ENCODE data around the gene PTCH2.
A peak's percentile ranks its signal among the peaks of the same experiment; 100 is the strongest.

The PTCH2 gene

DNA sequence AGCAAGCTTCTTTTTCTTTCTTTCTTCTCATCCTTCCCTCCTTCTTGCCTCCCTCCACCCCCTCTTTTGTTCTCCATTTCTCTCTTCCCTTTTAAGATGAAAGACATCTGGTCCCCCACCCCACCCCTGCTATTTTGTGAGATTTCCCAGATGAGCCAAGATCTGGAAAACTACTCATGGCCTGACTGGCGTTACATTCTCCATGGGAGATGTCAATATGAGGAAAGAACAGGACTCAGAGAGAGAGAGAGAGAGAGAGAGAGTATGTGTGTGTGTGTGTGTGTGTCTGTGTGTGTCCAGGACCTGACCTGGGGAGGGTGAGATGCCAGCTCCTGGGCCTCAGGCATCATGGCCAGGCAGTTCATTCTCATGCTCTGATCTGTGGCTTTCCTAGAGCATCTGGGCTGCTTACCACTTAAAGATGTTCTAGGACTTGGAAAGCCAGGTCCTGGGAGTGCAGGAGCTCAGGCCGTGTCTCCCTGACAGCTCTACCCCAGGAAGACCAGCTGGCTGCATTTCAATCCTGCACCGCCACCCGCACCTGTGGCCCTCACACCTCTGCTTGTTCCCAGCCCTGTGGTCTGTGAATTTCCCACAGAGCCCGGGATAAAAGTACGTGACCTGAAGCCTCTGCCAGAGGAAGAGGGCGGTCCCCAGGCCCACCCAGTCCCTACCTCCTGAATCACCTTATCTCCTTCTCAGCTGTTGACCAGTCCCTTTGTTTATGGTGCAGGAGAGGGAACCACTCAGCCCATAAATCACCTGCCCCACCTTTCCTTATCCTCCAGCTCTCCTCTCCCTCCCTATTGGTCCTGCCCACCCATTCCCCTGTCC, 51.9 kb downstream of the PTCH2 start:
- no peak for TF ChIP-seq CTCF (IDR thresholded peaks at IDR 0.05; ENCODE audit: borderline replicate concordance, control extremely low read depth, extremely low read depth, insufficient read depth, missing control alignments)
- DNase-seq (ENCODE audit: low spot score) = no peak
- in situ Hi-C loops (cut with MboI; ENCODE audit: low sequenced_read_pairs, unreplicated experiment) = no loop called here

- TF ChIP-seq CTCF (IDR thresholded peaks at IDR 0.05; ENCODE audit: borderline replicate concordance, control extremely low read depth, extremely low read depth, insufficient read depth, missing control alignments) = no peak
- DNase-seq (ENCODE audit: low spot score) = no peak
- in situ Hi-C loops (cut with MboI; ENCODE audit: low sequenced_read_pairs, unreplicated experiment) = no loop called here
Observed at GRCh38 chr1:44788120-44788860, 54.8 kb downstream of the PTCH2 start, which contains the start of gene BEST4. BEST4 (minus strand) TSS chr1:44788170; CDS start chr1:44787705, 465 bp downstream.

- no peak for DNase-seq (ENCODE audit: low spot score)
- TF ChIP-seq CTCF (IDR thresholded peaks at IDR 0.05; ENCODE audit: borderline replicate concordance, control extremely low read depth, extremely low read depth, insufficient read depth, missing control alignments) = no peak
- in situ Hi-C loops (cut with MboI; ENCODE audit: low sequenced_read_pairs, unreplicated experiment) = no loop called here
Observed at GRCh38 chr1:44787506-44787905, 55.5 kb downstream of the PTCH2 start.

DNA sequence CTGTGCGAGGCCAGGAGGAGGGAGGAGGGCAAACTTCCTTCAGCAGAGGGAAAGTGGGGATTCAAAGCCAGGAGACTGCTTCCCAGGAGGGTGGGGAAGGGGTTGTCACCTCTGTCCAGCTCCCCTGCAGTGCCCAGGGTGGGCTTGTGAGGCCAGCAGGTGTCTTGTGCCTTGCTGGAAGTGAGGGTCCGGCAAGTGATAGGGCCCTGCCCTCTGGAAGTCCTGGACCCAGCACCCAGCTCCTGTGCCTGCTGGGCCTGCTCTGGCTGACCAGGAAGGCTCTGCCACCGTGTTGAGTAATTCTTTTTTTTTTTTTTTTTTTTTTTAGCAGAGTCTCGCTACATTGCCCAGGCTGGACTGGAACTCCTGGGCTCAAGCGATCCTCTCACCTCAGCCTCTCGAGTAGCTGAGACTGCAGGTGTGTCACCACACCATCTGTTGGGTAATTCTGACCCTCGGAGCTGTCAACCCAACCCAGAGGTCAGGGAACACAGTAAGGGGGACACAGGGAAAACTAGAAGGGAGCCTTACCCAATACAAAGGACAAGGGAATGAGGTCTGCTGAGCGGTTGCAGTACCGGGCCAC, 56.1 kb downstream of the PTCH2 start:
- in situ Hi-C loops (cut with MboI; ENCODE audit: low sequenced_read_pairs, unreplicated experiment) = no loop called here
- no peak for TF ChIP-seq CTCF (IDR thresholded peaks at IDR 0.05; ENCODE audit: borderline replicate concordance, control extremely low read depth, extremely low read depth, insufficient read depth, missing control alignments)

DNA sequence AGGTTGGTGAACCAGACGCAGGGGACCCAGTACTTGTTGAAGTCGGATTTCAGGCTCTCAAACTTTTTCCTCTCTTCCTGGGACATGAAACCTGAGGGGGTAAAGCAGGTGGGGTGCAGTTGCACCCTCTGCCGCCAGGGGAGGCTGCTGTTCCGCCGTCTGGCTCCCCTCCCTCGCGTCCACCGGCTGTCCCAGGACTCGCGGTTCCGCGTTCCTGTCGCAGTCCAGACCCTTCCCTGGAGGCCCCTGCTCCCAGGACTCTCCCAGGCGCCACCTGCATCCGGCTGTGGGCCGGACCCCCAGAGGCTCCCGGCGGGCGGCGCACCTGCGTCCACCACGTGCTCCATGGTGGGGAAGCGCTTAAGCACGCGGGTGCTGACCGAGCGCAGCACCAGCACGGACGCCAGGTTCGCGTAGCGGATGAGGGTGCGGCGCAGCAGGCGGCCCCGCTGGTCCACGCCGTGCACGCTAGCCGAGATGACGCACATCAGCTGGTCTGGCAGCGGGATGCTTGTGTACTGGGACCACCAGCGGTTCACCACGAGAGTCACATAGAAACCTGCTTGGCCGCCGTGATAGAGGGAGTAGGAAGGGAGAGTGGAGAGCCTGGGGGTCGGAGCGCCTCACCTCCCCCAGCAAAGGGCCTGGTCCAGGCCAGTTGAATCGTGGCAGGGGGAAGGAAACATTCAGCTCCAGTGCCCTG, 56.8 kb downstream of the PTCH2 start:
- in situ Hi-C loops (cut with MboI; ENCODE audit: low sequenced_read_pairs, unreplicated experiment) = no loop called here
- TF ChIP-seq CTCF (IDR thresholded peaks at IDR 0.05; ENCODE audit: borderline replicate concordance, control extremely low read depth, extremely low read depth, insufficient read depth, missing control alignments) = peak; percentile 94
- peak; percentile 83 for DNase-seq (ENCODE audit: low spot score)

More for the DNA sequence above, 56.1 kb downstream of the PTCH2 start:
- no peak for DNase-seq (ENCODE audit: low spot score)

Measured in GM13976 (cell line).